B cell (primary cell): ENCODE data around the gene MANEA. TPM values are rescaled to one million over a fixed set of nuclear protein-coding genes. Genes with fewer than 3 reads are reported as not detected.

Experiments
- ATAC-seq: fragments of 200-7000 bp; cut with Tn5 transposase; one replicate; pipeline ENCODE4 v1.10.0; 2021; ENCODE audit warnings: low read depth, mild to moderate bottlenecking, moderate number of reproducible peaks, moderate library complexity
- CTCF ChIA-PET: fragments of 350-600 bp; sonication (Branson Sonifier 250); formaldehyde crosslinking; loops from one replicate; lab custom pipeline; 2021; ENCODE audit warnings: antibody characterized with exemption, inconsistent platforms; lab: Charles Lee
- POLR2A ChIA-PET: fragments of 350-600 bp; sonication (Branson Sonifier 250); formaldehyde crosslinking; loops from one replicate; lab custom pipeline; 2021; ENCODE audit warnings: antibody characterized with exemption; lab: Charles Lee
- DNase-seq: peaks from one replicate; pipeline ENCODE4 v3.0.0; 2013
- H2AFZ ChIP-seq: 2 replicates; pipeline ENCODE4 v1.6.1; 2012; ENCODE audit warnings: mild to moderate bottlenecking, low read depth, low read length; ENCODE audit not compliant: insufficient read depth, poor library complexity, severe bottlenecking
- H3K27ac ChIP-seq, 2 donors: 1 replicate in 1 of 2; 2 replicates in 1 of 2; pipeline ENCODE4 v1.5.1; 2012 to 2013; ENCODE audit warnings: low read length in 2 of 2, mild to moderate bottlenecking in 2 of 2, moderate library complexity in 1 of 2
- H3K27me3 ChIP-seq, 4 experiments: fragments of 200-600 bp in 1 of 4; sonication (generic) in 1 of 4; replicated peaks in 1 of 4; 1 replicate in 2 of 4; 2 replicates in 2 of 4; pipeline versions ENCODE4 v1.6.1 to v1.7.0; 2013 to 2016; ENCODE audit warnings: low read length in 3 of 4, mild to moderate bottlenecking in 2 of 4, mixed read lengths in 1 of 4, moderate library complexity in 1 of 4; ENCODE audit not compliant: insufficient read depth in 4 of 4, control insufficient read depth in 3 of 4; ENCODE audit errors: control extremely low read depth in 1 of 4
- H3K36me3 ChIP-seq, 2 experiments: replicated peaks in 1 of 2; 1 replicate in 1 of 2; 2 replicates in 1 of 2; pipeline versions ENCODE4 v1.6.1 to v1.7.1; 2013; ENCODE audit warnings: low read length in 1 of 2; ENCODE audit not compliant: insufficient read depth in 2 of 2, control insufficient read depth in 1 of 2; ENCODE audit errors: control extremely low read depth in 1 of 2, extremely low read depth in 1 of 2
- H3K4me1 ChIP-seq, 2 donors: fragments of 200-600 bp in 1 of 2; sonication (generic) in 1 of 2; 1 replicate in 1 of 2; 2 replicates in 1 of 2; pipeline versions ENCODE4 v1.5.1 to v1.6.1; 2013 to 2017; ENCODE audit warnings: low read length in 2 of 2; ENCODE audit not compliant: control insufficient read depth in 2 of 2, insufficient read depth in 2 of 2
- H3K4me2 ChIP-seq: replicated peaks from 2 replicates; pipeline ENCODE3; 2012; ENCODE audit warnings: mild to moderate bottlenecking, low read depth, low read length; ENCODE audit not compliant: poor library complexity, severe bottlenecking
- H3K4me3 ChIP-seq, 5 experiments: fragments of 200-600 bp in 1 of 5; sonication (generic) in 1 of 5; 1 replicate in 3 of 5; 2 replicates in 2 of 5; pipeline versions ENCODE4 v1.5.1 to v1.7.0; 2011 to 2016; ENCODE audit warnings: low read length in 4 of 5, mild to moderate bottlenecking in 4 of 5, low read depth in 2 of 5, control low read depth in 1 of 5, moderate library complexity in 1 of 5; ENCODE audit not compliant: insufficient read depth in 1 of 5; ENCODE audit errors: control extremely low read depth in 1 of 5, extremely low read depth in 1 of 5
- H3K79me2 ChIP-seq: fragments of 200-600 bp; sonication (generic); one replicate; pipeline ENCODE4 v1.6.0; 2016; ENCODE audit warnings: low read length; ENCODE audit not compliant: control insufficient read depth, insufficient read depth
- H3K9ac ChIP-seq: fragments of 200-600 bp; sonication (generic); 2 replicates; pipeline ENCODE4 v1.6.1; 2017; ENCODE audit warnings: mild to moderate bottlenecking, low read length, moderate library complexity
- H3K9me3 ChIP-seq, 3 donors: one replicate each; pipeline versions ENCODE4 v1.6.1 to v1.7.1; 2013; ENCODE audit warnings: low read length in 2 of 3; ENCODE audit not compliant: control insufficient read depth in 2 of 3, insufficient read depth in 1 of 3; ENCODE audit errors: control extremely low read depth in 1 of 3
- H4K20me1 ChIP-seq: 2 replicates; pipeline ENCODE4 v1.6.0; 2012; ENCODE audit warnings: mild to moderate bottlenecking, low read length; ENCODE audit not compliant: insufficient read depth, control insufficient read depth, poor library complexity, severe bottlenecking
- H3K27ac Mint-ChIP-seq: one replicate; pipeline ENCODE4 v1.8.0; 2021; ENCODE audit warnings: mixed read lengths
- H3K27me3 Mint-ChIP-seq: one replicate; pipeline ENCODE4 v1.8.0; 2021; ENCODE audit warnings: mixed read lengths
- H3K4me1 Mint-ChIP-seq: one replicate; pipeline ENCODE4 v1.8.0; 2021; ENCODE audit warnings: mixed read lengths
- H3K4me3 Mint-ChIP-seq: one replicate; pipeline ENCODE4 v1.8.0; 2021; ENCODE audit warnings: mixed read lengths
- H3K9me3 Mint-ChIP-seq: one replicate; pipeline ENCODE4 v1.8.0; 2022; ENCODE audit warnings: mixed read lengths; ENCODE audit not compliant: insufficient read depth
- CTCF ChIP-seq: fragments of 200-600 bp; IDR thresholded peaks from one replicate; pipeline ENCODE4 v1.8.0; 2022; ENCODE audit warnings: antibody characterized with exemption, mild to moderate bottlenecking
- EZH2 ChIP-seq: IDR thresholded peaks from 2 replicates; pipeline ENCODE4 v1.6.1; 2012; ENCODE audit warnings: borderline replicate concordance, low read depth, mild to moderate bottlenecking, moderate library complexity, low read length; ENCODE audit not compliant: insufficient read depth, poor library complexity, severe bottlenecking
- WGBS: methylation state at CpG from one replicate; pipeline ENCODE4 v1.1.5; 2013; ENCODE audit warnings: missing lambda C conversion rate; ENCODE audit not compliant: insufficient coverage; 5-methylcytosine and 5-hydroxymethylcytosine counted together
- intact Hi-C: fragments of 100-400 bp; cut with micrococcal nuclease; formaldehyde crosslinking; loops from one replicate; pipeline ENCODE4 v1.10.0; 2022
- polyA plus RNA-seq: library from polyadenylated mRNA; depleted of rRNA; stranded (reverse); fragments of >200 nt; gene quantifications from 2 replicates; pipeline ENCODE4 v1.2.3, GENCODE V29; 2012
- total RNA-seq, 2 donors: library from RNA; stranded (reverse); fragments of 120-200 nt in 1 of 2; gene quantifications; 1 replicate in 1 of 2; 2 replicates in 1 of 2; pipeline versions ENCODE4 v1.2.3 to v1.2.4, GENCODE V29; 2013 to 2022

Gene MANEA
- total and polyA plus RNA-seq, 2 donors (not counting 1 experiment from before 2014, with no cell fraction given) = 2.4 to 9.0 TPM

- intact Hi-C loops = no loop called here
- Histone ChIP-seq H3K79me2 (peaks cover 23% of the 10 kb centered on the region), H3K27me3 (no peaks in the 10 kb centered on the region), H3K4me1 (peaks cover 0 to under 1% of the 10 kb centered on the region in 2 donors), H4K20me1 (no peaks in the 10 kb centered on the region), H3K36me3 (no peaks in the 10 kb centered on the region), H3K9me3 (no peaks in the 10 kb centered on the region), H3K4me3 (no peak overlapping the region), H3K4me2 (no peak overlapping the region), H2AFZ (no peak overlapping the region), H3K27ac (no peak overlapping the region), H3K9ac (no peak overlapping the region)
- Mint-ChIP-seq H3K27ac (no peak overlapping the region), H3K4me3 (no peak overlapping the region), H3K9me3 (no peaks in the 10 kb centered on the region), H3K27me3 (no peaks in the 10 kb centered on the region), H3K4me1 (peaks cover 7% of the 10 kb centered on the region)
- TF ChIP-seq CTCF (no peak), EZH2 (no peak)
- no peak for ATAC-seq
- no CpG with 5 or more reads among the region's 2 CpGs for WGBS
- CTCF ChIA-PET = no interaction called here
- POLR2A ChIA-PET = no interaction called here
- DNase-seq = no peak
These were observed 15.7 kb downstream of the MANEA start for GRCh38 chr6:95593025-95593424.

- POLR2A ChIA-PET = no interaction called here
- Histone ChIP-seq H3K4me1 (no peaks in the 10 kb centered on the region), H3K4me2 (no peak overlapping the region), H3K9ac (no peak overlapping the region), H4K20me1 (no peaks in the 10 kb centered on the region), H3K9me3 (no peaks in the 10 kb centered on the region), H3K27me3 (no peaks in the 10 kb centered on the region), H2AFZ (no peak overlapping the region), H3K79me2 (peaks cover 12% of the 10 kb centered on the region), H3K27ac (no peak overlapping the region), H3K4me3 (no peak overlapping the region), H3K36me3 (no peaks in the 10 kb centered on the region)
- intact Hi-C loops = no loop called here
- 100% methylated on average over 2 of the region's 3 CpGs for WGBS
- Mint-ChIP-seq H3K9me3 (no peaks in the 10 kb centered on the region), H3K27ac (no peak overlapping the region), H3K4me1 (peaks cover 4% of the 10 kb centered on the region), H3K4me3 (no peak overlapping the region), H3K27me3 (no peaks in the 10 kb centered on the region)
- no peak for ATAC-seq
- TF ChIP-seq EZH2 (no peak), CTCF (no peak)
- DNase-seq = no peak
- CTCF ChIA-PET = no interaction called here
These were observed 18.7 kb downstream of the MANEA start for GRCh38 chr6:95596021-95596420.
